UCSD-AML1 (cell line): ENCODE results near the gene VIPR2.
"Not testable (repeated sequence)": the region's sequence is repeated elsewhere in the genome, so short reads cannot be mapped to it uniquely, and the experiment has no call there.

Experiments
- DNase-seq: peaks from one replicate; lab custom pipeline; 2025; ENCODE audit not compliant: unreplicated experiment; lab: John Stamatoyannopoulos, UW

Gene VIPR2

GRCh38 chr7:159140170-159140910 is 4.3 kb downstream of the VIPR2 start:
- DNase-seq: no peak

GRCh38 chr7:159139639-159140038 is 5.0 kb downstream of the VIPR2 start:
- no peak for DNase-seq

- DNase-seq: no peak
Observed at GRCh38 chr7:159139202-159139601, 5.5 kb downstream of the VIPR2 start.

- DNase-seq: no peak
Observed at GRCh38 chr7:159138508-159138907, 6.2 kb downstream of the VIPR2 start.

- DNase-seq: no peak
Observed at GRCh38 chr7:159137906-159138305, 6.8 kb downstream of the VIPR2 start.

- no peak for DNase-seq
Observed at GRCh38 chr7:159136846-159137245, 7.8 kb downstream of the VIPR2 start.

- DNase-seq: no peak
Observed at GRCh38 chr7:159136442-159136841, 8.2 kb downstream of the VIPR2 start.

GRCh38 chr7:159136013-159136412 is 8.7 kb downstream of the VIPR2 start:
- DNase-seq: no peak

- DNase-seq: not testable (repeated sequence)
Observed at GRCh38 chr7:159132670-159133443, 11.8 kb downstream of the VIPR2 start.

- DNase-seq: no peak
Observed at GRCh38 chr7:159130820-159131219, 13.8 kb downstream of the VIPR2 start.

- DNase-seq: no peak
Observed at GRCh38 chr7:159130199-159130775, 14.4 kb downstream of the VIPR2 start.

- DNase-seq: no peak
Observed at GRCh38 chr7:159128767-159129166, 15.9 kb downstream of the VIPR2 start.

- no peak for DNase-seq
Observed at GRCh38 chr7:159127691-159128642, 16.7 kb downstream of the VIPR2 start.

- DNase-seq: no peak
Observed at GRCh38 chr7:159126311-159127260, 18.1 kb downstream of the VIPR2 start.

GRCh38 chr7:159125955-159126270 is 18.8 kb downstream of the VIPR2 start:
- no peak for DNase-seq

GRCh38 chr7:159125104-159125954 is 19.3 kb downstream of the VIPR2 start:
- DNase-seq: no peak

- DNase-seq: not testable (repeated sequence)
Observed at GRCh38 chr7:159123793-159124192, 20.9 kb downstream of the VIPR2 start.

- not testable (repeated sequence) for DNase-seq
Observed at GRCh38 chr7:159123294-159123693, 21.4 kb downstream of the VIPR2 start.

GRCh38 chr7:159122276-159122675 is 22.4 kb downstream of the VIPR2 start:
- no peak for DNase-seq
